HepG2 (cell line): ENCODE results near the gene SPHK1. TPM values are rescaled to one million over a fixed set of nuclear protein-coding genes. Genes with fewer than 3 reads are reported as not detected.

Experiments used
- ATAC-seq: fragments of 200-7000 bp; cut with Tn5 transposase; 3 replicates; pipeline ENCODE4 v1.9.1; 2020; ENCODE audit warnings: mild to moderate bottlenecking, moderate library complexity
- BruUV-seq: library from RNA; stranded (reverse); fragments of 400-500 nt; replicated peaks from 2 replicates; lab custom pipeline; 2021; lab: Mats Ljungman, UMichigan
- CTCF ChIA-PET: fragments of 300-600 bp; formaldehyde crosslinking; extraction: SDS; loops from one replicate; lab custom pipeline; 2021; ENCODE audit warnings: low total read pairs, inconsistent platforms, low intra/inter-chr PET ratio; lab: Yijun Ruan, JAX
- POLR2A ChIA-PET: fragments of 350-600 bp; sonication (Branson Sonifier 250); formaldehyde crosslinking; loops from one replicate; lab custom pipeline; 2020; ENCODE audit warnings: antibody characterized with exemption, inconsistent platforms; lab: Yijun Ruan, JAX
- DNase-seq: peaks from one replicate; pipeline ENCODE4 v3.0.0-alpha.2; 2015; ENCODE audit warnings: low spot score
- FAIRE-seq: peaks from 3 replicates; lab custom pipeline; 2011; peaks lifted over from hg19 to GRCh38; lab: Jason Lieb, UNC
- H2AFZ ChIP-seq: one replicate; pipeline ENCODE4 v1.6.1; 2011; ENCODE audit warnings: low read length, inconsistent platforms
- H3K27ac ChIP-seq: fragments of 300-600 bp; 3 replicates; pipeline ENCODE4 v1.8.0; 2011; ENCODE audit warnings: mixed run types, mild to moderate bottlenecking, mixed read lengths, low read length, inconsistent platforms; ENCODE audit not compliant: insufficient read depth; ENCODE audit errors: extremely low read length
- H3K27me3 ChIP-seq, 2 experiments: fragments of 200-600 bp in 1 of 2; 2 replicates in 1 of 2; 3 replicates in 1 of 2; pipeline versions ENCODE4 v1.6.0 to v1.8.0; 2011; ENCODE audit warnings: low read length in 2 of 2, mild to moderate bottlenecking in 2 of 2, moderate library complexity in 2 of 2, inconsistent platforms in 1 of 2; ENCODE audit not compliant: insufficient read depth in 2 of 2, control insufficient read depth in 1 of 2
- H3K36me3 ChIP-seq, 2 experiments: fragments of 200-600 bp in 1 of 2; replicated peaks in 1 of 2; 2 replicates in 1 of 2; 3 replicates in 1 of 2; pipeline versions ENCODE4 v1.5.1 to v1.8.0; 2011; ENCODE audit warnings: low read length in 2 of 2, inconsistent platforms in 1 of 2; ENCODE audit not compliant: insufficient read depth in 2 of 2, control insufficient read depth in 1 of 2
- H3K4me1 ChIP-seq: 2 replicates; pipeline ENCODE4 v1.5.1; 2012; ENCODE audit warnings: low read length, inconsistent platforms; ENCODE audit not compliant: insufficient read depth
- H3K4me2 ChIP-seq: 2 replicates; pipeline ENCODE4 v1.6.0; 2011; ENCODE audit warnings: low read depth, low read length, inconsistent platforms
- H3K4me3 ChIP-seq, 3 experiments: fragments of 200-600 bp in 1 of 3; sonication (generic), shearing (Covaris generic) in 1 of 3; replicated peaks in 1 of 3; 2 replicates each; pipeline ENCODE4 v1.5.1; 2011 to 2016; ENCODE audit warnings: low read length in 3 of 3, inconsistent platforms in 2 of 3, low read depth in 2 of 3, mild to moderate bottlenecking in 2 of 3, control low read depth in 1 of 3, mixed read lengths in 1 of 3; ENCODE audit not compliant: insufficient read depth in 1 of 3
- H3K79me2 ChIP-seq: one replicate; pipeline ENCODE4 v1.6.1; 2011; ENCODE audit warnings: low read length, inconsistent platforms; ENCODE audit not compliant: insufficient read depth
- H3K9ac ChIP-seq: 2 replicates; pipeline ENCODE4 v1.6.0; 2011; ENCODE audit warnings: mild to moderate bottlenecking, low read depth, low read length, inconsistent platforms; ENCODE audit not compliant: insufficient read depth
- H3K9me3 ChIP-seq: 2 replicates; pipeline ENCODE4 v1.5.1; 2012; ENCODE audit warnings: mild to moderate bottlenecking, low read length
- H4K20me1 ChIP-seq: 2 replicates; pipeline ENCODE4 v1.6.0; 2011; ENCODE audit warnings: inconsistent platforms, mild to moderate bottlenecking, low read length, moderate library complexity; ENCODE audit not compliant: insufficient read depth
- EHMT2 ChIP-seq: fragments of 200-600 bp; sonication (generic); IDR thresholded peaks from 2 replicates; pipeline ENCODE4 v1.7.0; 2017; ENCODE audit warnings: antibody characterized with exemption, low read depth, low read length, borderline replicate concordance
- EP300 ChIP-seq, 3 experiments: sonication (generic) in 1 of 3; formaldehyde crosslinking in 1 of 3; IDR thresholded peaks; 2 replicates each; pipeline versions ENCODE4 v1.5.1 to v1.6.1; 2011 to 2020; ENCODE audit warnings: low read depth in 2 of 3, low read length in 2 of 3, borderline replicate concordance in 1 of 3, improper control_type of control experiment in 1 of 3, mild to moderate bottlenecking in 1 of 3, missing genetic modification reagents in 1 of 3, moderate library complexity in 1 of 3
- GATAD2A ChIP-seq: IDR thresholded peaks from 2 replicates; pipeline ENCODE4 v1.6.1; 2016
- MTA1 ChIP-seq: sonication (generic); formaldehyde crosslinking; IDR thresholded peaks from 2 replicates; pipeline ENCODE4 v1.4.0; 2020; ENCODE audit warnings: missing genetic modification reagents, mild to moderate bottlenecking, borderline replicate concordance
- SMC3 ChIP-seq: IDR thresholded peaks from 2 replicates; pipeline ENCODE4 v1.6.1; 2011; ENCODE audit warnings: low read length, improper control_type of control experiment
- ZBTB38 ChIP-seq: sonication (generic); formaldehyde crosslinking; IDR thresholded peaks from 2 replicates; pipeline ENCODE4 v1.5.1; 2020; ENCODE audit warnings: mild to moderate bottlenecking, missing genetic modification reagents
- ZNF251 ChIP-seq: sonication (generic); formaldehyde crosslinking; IDR thresholded peaks from 2 replicates; pipeline ENCODE4 v1.9.0; 2021; ENCODE audit warnings: mild to moderate bottlenecking, missing genetic modification reagents
- ZNF432 ChIP-seq: sonication (generic); formaldehyde crosslinking; IDR thresholded peaks from 2 replicates; pipeline ENCODE4 v1.5.0; 2020; ENCODE audit warnings: missing genetic modification reagents, mild to moderate bottlenecking, borderline replicate concordance
- WGBS: methylation state at CpG from one replicate; pipeline ENCODE4 v1.1.6; 2017; ENCODE audit warnings: low lambda C conversion rate; 5-methylcytosine and 5-hydroxymethylcytosine counted together
- in situ Hi-C: cut with HindIII; loops from 2 replicates; pipeline ENCODE4 v1.10.0; 2017; ENCODE audit warnings: low pct_unique_long_range_greater_than_20kb; ENCODE audit not compliant: extremely low pct_ligation_motif_present
- intact Hi-C: fragments of 100-400 bp; cut with micrococcal nuclease; formaldehyde crosslinking; loops from one replicate; pipeline ENCODE4 v1.10.0; 2022; ENCODE audit not compliant: unreplicated experiment
- polyA plus RNA-seq, 8 experiments: library from polyadenylated mRNA; depleted of rRNA in 3 of 8; stranded (reverse) in 7 of 8; unstranded in 1 of 8; fragments of >200 nt; fragmentation: Illumina TruSeq in 4 of 8; extraction: Trizol in 4 of 8; gene quantifications; 2 replicates each; pipeline versions ENCODE4 v1.2.1 to v1.2.3, GENCODE V29; 2011 to 2016; ENCODE audit warnings: low read depth in 4 of 8, missing spikeins in 1 of 8, mixed read lengths in 1 of 8; ENCODE audit not compliant: insufficient read depth in 1 of 8
- total RNA-seq, 5 experiments: library from RNA; depleted of rRNA; stranded (reverse); fragments of >200 nt; fragmentation: Illumina TruSeq; extraction: Trizol; gene quantifications; 2 replicates each; pipeline ENCODE4 v1.2.3, GENCODE V29; 2016; ENCODE audit warnings: low read depth in 1 of 5
- TF ChIP-seq, protein P1 (sequence below): fragments of 450-650 bp; IDR thresholded peaks from 2 replicates; pipeline ENCODE4 v1.6.1; 2017; ENCODE audit warnings: mild to moderate bottlenecking
- TF ChIP-seq, protein P2 (sequence below): sonication (generic); formaldehyde crosslinking; IDR thresholded peaks from 2 replicates; pipeline ENCODE4 v1.4.0; 2020; ENCODE audit warnings: missing genetic modification reagents

Gene SPHK1
- total and polyA plus RNA-seq, 2 of the 13 experiments (the other 11 are each of a cell fraction or from before 2014, with no cell fraction given), result 129 to 160 TPM

DNA sequence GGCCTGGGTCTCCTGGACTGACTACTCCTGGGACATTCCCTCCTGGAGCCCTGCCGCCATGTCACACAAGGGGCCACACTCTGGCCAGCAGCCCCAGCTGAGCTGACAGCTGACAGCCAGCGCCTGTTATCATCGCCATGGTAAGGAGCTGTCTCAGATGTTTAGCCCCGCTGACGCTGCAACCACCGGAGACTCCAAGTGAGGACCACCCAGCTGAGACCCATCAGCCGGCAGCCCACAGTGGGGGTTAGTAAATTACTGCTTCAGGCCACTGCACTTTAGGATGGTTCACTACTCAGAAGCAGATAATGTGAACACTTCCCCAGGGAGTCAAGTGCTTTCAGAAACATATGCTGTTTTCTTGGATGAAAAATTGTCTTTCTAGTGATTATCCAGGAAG, 14.6 kb upstream of the SPHK1 start (continued):
- TF ChIP-seq ZNF432 (CRISPR knock-in tag) (no peak), EHMT2 (no peak)

DNA sequence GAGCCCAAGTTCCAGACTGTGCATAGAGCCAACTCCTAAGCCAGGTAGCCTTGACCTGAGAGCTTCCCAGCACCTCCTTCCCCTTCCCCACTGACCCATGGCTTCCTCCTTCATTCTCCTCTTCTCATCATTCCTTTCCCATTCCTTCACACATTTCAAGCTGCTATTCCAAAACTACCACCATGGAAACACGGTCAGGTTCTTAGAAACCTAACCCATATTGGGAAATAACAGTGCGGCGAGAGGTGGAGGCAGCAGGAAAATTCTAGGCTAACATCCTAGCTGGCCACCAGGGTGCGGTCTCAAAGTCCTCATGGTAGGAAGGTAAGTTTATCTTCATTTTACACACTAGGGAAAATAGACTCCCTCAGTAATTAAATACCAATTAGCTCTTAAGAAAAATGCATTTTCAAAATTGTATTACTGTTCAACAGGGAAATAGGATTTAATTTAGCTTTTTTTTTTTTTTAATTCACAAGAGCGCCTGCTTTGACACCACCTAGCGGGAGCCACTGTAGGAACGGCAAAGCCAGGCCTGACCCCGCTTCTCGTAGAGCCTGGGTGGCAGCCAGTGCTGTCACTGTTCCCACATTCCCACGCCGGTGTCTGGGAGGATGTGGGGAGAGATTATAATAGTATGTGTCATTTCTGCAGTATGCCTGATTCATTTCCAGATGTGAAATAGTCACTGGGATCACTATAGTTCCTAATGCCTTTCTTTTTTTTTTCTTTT, 14.0 kb upstream of the SPHK1 start:
- POLR2A ChIA-PET, result interaction anchor here (0.7 to 24.7 kb wide), 6 partner anchors 9 to 27 kb away, joined by 3 to 1379 read pairs (median 6); partner anchors contain the start of genes PRPSAP1 and SPHK1
- Histone ChIP-seq H3K27me3 (no peaks in the 10 kb centered on the region), H4K20me1 (no peaks in the 10 kb centered on the region), H3K4me2 (no peak overlapping the region), H3K27ac (no peak overlapping the region), H3K9ac (no peak overlapping the region), H3K9me3 (peaks cover 8% of the 10 kb centered on the region), H2AFZ (peak overlapping the region; percentile 8), H3K4me3 (no peak overlapping the region), H3K4me1 (peaks cover 90% of the 10 kb centered on the region), H3K36me3 (no peaks in the 10 kb centered on the region), H3K79me2 (no peaks in the 10 kb centered on the region)
- intact Hi-C loops, result loop anchor here (2.0 kb wide), 1 partner anchor 14 kb away; the partner anchor contains the start of gene SPHK1
- CTCF ChIA-PET, result interaction anchor here (0.7 to 2.1 kb wide), 3 partner anchors 15 to 35 kb away, joined by 3 to 12 read pairs (median 4); partner anchors contain the start of gene SPHK1
- 89% methylated on average over 11 of the region's 11 CpGs for WGBS
- in situ Hi-C loops, result no loop called here
- DNase-seq (no peak), FAIRE-seq (peak; percentile 60), ATAC-seq (peak; percentile 33; the same call in 2 of the 3 replicates)
- BruUV-seq, result no TSS peak
- TF ChIP-seq MTA1 (CRISPR knock-in tag) (no peak), SMC3 (0 out of 2 replicates have a peak, but pooled peaks have one; percentile 28), ZBTB38 (CRISPR knock-in tag) (peak; percentile 25; the same call in 1 of the 2 replicates), ZNF251 (CRISPR knock-in tag) (no peak), EP300 (IDR thresholded peaks at IDR 0.05; ENCODE audit: low read depth in 2 of 2, low read length in 2 of 2) (no peak), EP300 (CRISPR knock-in tag; IDR thresholded peaks at IDR 0.05; ENCODE audit: borderline replicate concordance) (no peak), GATAD2A (peak; percentile 46; the same call in 1 of the 2 replicates)
- TF ChIP-seq, protein P1, sequence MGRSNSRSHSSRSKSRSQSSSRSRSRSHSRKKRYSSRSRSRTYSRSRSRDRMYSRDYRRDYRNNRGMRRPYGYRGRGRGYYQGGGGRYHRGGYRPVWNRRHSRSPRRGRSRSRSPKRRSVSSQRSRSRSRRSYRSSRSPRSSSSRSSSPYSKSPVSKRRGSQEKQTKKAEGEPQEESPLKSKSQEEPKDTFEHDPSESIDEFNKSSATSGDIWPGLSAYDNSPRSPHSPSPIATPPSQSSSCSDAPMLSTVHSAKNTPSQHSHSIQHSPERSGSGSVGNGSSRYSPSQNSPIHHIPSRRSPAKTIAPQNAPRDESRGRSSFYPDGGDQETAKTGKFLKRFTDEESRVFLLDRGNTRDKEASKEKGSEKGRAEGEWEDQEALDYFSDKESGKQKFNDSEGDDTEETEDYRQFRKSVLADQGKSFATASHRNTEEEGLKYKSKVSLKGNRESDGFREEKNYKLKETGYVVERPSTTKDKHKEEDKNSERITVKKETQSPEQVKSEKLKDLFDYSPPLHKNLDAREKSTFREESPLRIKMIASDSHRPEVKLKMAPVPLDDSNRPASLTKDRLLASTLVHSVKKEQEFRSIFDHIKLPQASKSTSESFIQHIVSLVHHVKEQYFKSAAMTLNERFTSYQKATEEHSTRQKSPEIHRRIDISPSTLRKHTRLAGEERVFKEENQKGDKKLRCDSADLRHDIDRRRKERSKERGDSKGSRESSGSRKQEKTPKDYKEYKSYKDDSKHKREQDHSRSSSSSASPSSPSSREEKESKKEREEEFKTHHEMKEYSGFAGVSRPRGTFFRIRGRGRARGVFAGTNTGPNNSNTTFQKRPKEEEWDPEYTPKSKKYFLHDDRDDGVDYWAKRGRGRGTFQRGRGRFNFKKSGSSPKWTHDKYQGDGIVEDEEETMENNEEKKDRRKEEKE, result no peak
- TF ChIP-seq, protein P2, sequence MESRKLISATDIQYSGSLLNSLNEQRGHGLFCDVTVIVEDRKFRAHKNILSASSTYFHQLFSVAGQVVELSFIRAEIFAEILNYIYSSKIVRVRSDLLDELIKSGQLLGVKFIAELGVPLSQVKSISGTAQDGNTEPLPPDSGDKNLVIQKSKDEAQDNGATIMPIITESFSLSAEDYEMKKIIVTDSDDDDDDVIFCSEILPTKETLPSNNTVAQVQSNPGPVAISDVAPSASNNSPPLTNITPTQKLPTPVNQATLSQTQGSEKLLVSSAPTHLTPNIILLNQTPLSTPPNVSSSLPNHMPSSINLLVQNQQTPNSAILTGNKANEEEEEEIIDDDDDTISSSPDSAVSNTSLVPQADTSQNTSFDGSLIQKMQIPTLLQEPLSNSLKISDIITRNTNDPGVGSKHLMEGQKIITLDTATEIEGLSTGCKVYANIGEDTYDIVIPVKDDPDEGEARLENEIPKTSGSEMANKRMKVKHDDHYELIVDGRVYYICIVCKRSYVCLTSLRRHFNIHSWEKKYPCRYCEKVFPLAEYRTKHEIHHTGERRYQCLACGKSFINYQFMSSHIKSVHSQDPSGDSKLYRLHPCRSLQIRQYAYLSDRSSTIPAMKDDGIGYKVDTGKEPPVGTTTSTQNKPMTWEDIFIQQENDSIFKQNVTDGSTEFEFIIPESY (CRISPR knock-in tag), result peak; percentile 53; the same call in 1 of the 2 replicates
